K562 (cell line): ENCODE results near the gene PRCD. TPM values are rescaled to one million over a fixed set of nuclear protein-coding genes. Genes with fewer than 3 reads are reported as not detected.

Experiments
- ATAC-seq: fragments of 200-7000 bp; cut with Tn5 transposase; 3 replicates; pipeline ENCODE4 v1.9.1; 2020; ENCODE audit warnings: moderate library complexity
- BruUV-seq: library from RNA; stranded (reverse); fragments of 400-500 nt; replicated peaks from 2 replicates; lab custom pipeline; 2021; lab: Mats Ljungman, UMichigan
- CTCF ChIA-PET: fragments of 300-600 bp; formaldehyde crosslinking; extraction: SDS; loops from one replicate; lab custom pipeline; 2021; ENCODE audit warnings: low intra/inter-chr PET ratio; lab: Yijun Ruan, JAX
- POLR2A ChIA-PET: fragments of 300-600, 350-650 bp; sonication (Branson Sonifier 250); formaldehyde crosslinking; extraction: SDS; loops from one replicate; lab custom pipeline; 2021; ENCODE audit warnings: antibody characterized with exemption, inconsistent platforms; lab: Yijun Ruan, JAX
- DNase-seq, 4 experiments: peaks; one replicate each; pipeline versions ENCODE4 v3.0.0 to v3.0.0-alpha.2; 2011 to 2018; ENCODE audit warnings: low spot score in 3 of 4, mixed read lengths in 3 of 4; ENCODE audit errors: extremely low read depth in 1 of 4
- FAIRE-seq: peaks from 2 replicates; lab custom pipeline; 2011; peaks lifted over from hg19 to GRCh38; lab: Jason Lieb, UNC
- H2AFZ ChIP-seq: 2 replicates; pipeline ENCODE4 v1.6.0; 2011; ENCODE audit warnings: low read depth, low read length, control low read depth, inconsistent platforms
- H3K27ac ChIP-seq: fragments of 200-600 bp; 3 replicates; pipeline ENCODE4 v1.8.0; 2011; ENCODE audit warnings: low read depth, mild to moderate bottlenecking, control low read depth, inconsistent platforms, low read length, moderate library complexity, mixed read lengths; ENCODE audit errors: extremely low read depth
- H3K27me3 ChIP-seq, 2 experiments: fragments of 300-600 bp in 1 of 2; 2 replicates in 1 of 2; 3 replicates in 1 of 2; pipeline versions ENCODE4 v1.6.0 to v1.8.0; 2011; ENCODE audit warnings: inconsistent platforms in 2 of 2, low read length in 2 of 2, mild to moderate bottlenecking in 1 of 2, mixed read lengths in 1 of 2, moderate library complexity in 1 of 2; ENCODE audit not compliant: control insufficient read depth in 2 of 2, insufficient read depth in 2 of 2
- H3K36me3 ChIP-seq: fragments of 300-600 bp; 3 replicates; pipeline ENCODE4 v1.8.0; 2011; ENCODE audit warnings: mild to moderate bottlenecking, low read length, inconsistent platforms; ENCODE audit not compliant: control insufficient read depth, insufficient read depth
- H3K4me1 ChIP-seq, 2 experiments: fragments of 200-600 bp in 1 of 2; replicated peaks in 1 of 2; 2 replicates in 1 of 2; 3 replicates in 1 of 2; pipeline versions ENCODE4 v1.5.1 to v1.8.0; 2011; ENCODE audit warnings: inconsistent platforms in 2 of 2, low read length in 2 of 2, mild to moderate bottlenecking in 1 of 2, mixed read lengths in 1 of 2, moderate library complexity in 1 of 2; ENCODE audit not compliant: control insufficient read depth in 2 of 2, insufficient read depth in 2 of 2
- H3K4me2 ChIP-seq: 2 replicates; pipeline ENCODE4 v1.6.1; 2011; ENCODE audit warnings: low read length, control low read depth, inconsistent platforms, mixed read lengths; ENCODE audit not compliant: insufficient read depth
- H3K4me3 ChIP-seq: fragments of 200-600 bp; sonication (generic), shearing (Covaris generic); 2 replicates; pipeline ENCODE4 v1.5.1; 2016; ENCODE audit warnings: control low read depth, inconsistent platforms
- H3K79me2 ChIP-seq: fragments of 200-600 bp; 3 replicates; pipeline ENCODE4 v1.8.0; 2011; ENCODE audit warnings: low read length, inconsistent platforms; ENCODE audit not compliant: control insufficient read depth, insufficient read depth
- H3K9ac ChIP-seq, 2 experiments: 2 replicates each; pipeline versions ENCODE4 v1.6.0 to v1.6.1; 2011; ENCODE audit warnings: low read depth in 2 of 2, low read length in 2 of 2, control low read depth in 1 of 2, inconsistent platforms in 1 of 2, mild to moderate bottlenecking in 1 of 2, mixed read lengths in 1 of 2; ENCODE audit not compliant: insufficient read depth in 1 of 2
- H3K9me1 ChIP-seq: one replicate; pipeline ENCODE4 v1.6.0; 2011; ENCODE audit warnings: inconsistent platforms, mild to moderate bottlenecking, low read length, moderate library complexity; ENCODE audit not compliant: control insufficient read depth, insufficient read depth
- H3K9me3 ChIP-seq: replicated peaks from 2 replicates; pipeline ENCODE4 v1.5.1; 2011; ENCODE audit warnings: low read depth, low read length, inconsistent platforms; ENCODE audit not compliant: control insufficient read depth, insufficient read depth
- H4K20me1 ChIP-seq: replicated peaks from 2 replicates; pipeline ENCODE4 v1.6.1; 2011; ENCODE audit warnings: low read length, inconsistent platforms, mixed read lengths; ENCODE audit not compliant: control insufficient read depth, insufficient read depth
- ARNT ChIP-seq, 2 experiments: fragments of 450-650 bp; IDR thresholded peaks; 2 replicates each; pipeline ENCODE4 v1.6.1; 2016; ENCODE audit warnings: mild to moderate bottlenecking in 1 of 2
- BCOR ChIP-seq: fragments of 450-650 bp; IDR thresholded peaks from 2 replicates; pipeline ENCODE4 v1.6.1; 2016
- CTCFL ChIP-seq: IDR thresholded peaks from 2 replicates; pipeline ENCODE4 v1.6.1; 2011; ENCODE audit warnings: borderline replicate concordance, low read depth, mild to moderate bottlenecking, moderate library complexity, low read length; ENCODE audit not compliant: insufficient read depth, poor library complexity, severe bottlenecking
- EGR1 ChIP-seq: fragments of 450-650 bp; conservative IDR thresholded peaks from 2 replicates; pipeline ENCODE4 v1.6.1; 2017; ENCODE audit warnings: mild to moderate bottlenecking
- EP300 ChIP-seq: IDR thresholded peaks from 2 replicates; pipeline ENCODE4 v1.6.1; 2012; ENCODE audit warnings: low read length, improper control_type of control experiment
- EP400 ChIP-seq: fragments of 450-650 bp; IDR thresholded peaks from 2 replicates; pipeline ENCODE4 v1.6.1; 2017; ENCODE audit warnings: antibody characterized with exemption, mild to moderate bottlenecking, moderate library complexity
- GTF2E2 ChIP-seq: fragments of 200-800 bp; sonication (Bioruptor generic); IDR thresholded peaks from 2 replicates; pipeline ENCODE4 v1.6.1; 2016; ENCODE audit warnings: missing genetic modification characterization, missing compliant biosample characterization
- HDAC1 ChIP-seq, 2 experiments: fragments of 450-650 bp; IDR thresholded peaks; 2 replicates each; pipeline ENCODE4 v1.6.1; 2016 to 2017; ENCODE audit warnings: inconsistent platforms in 1 of 2, mild to moderate bottlenecking in 1 of 2, moderate library complexity in 1 of 2
- ILF3 ChIP-seq: fragments of 450-650 bp; IDR thresholded peaks from 2 replicates; pipeline ENCODE4 v1.6.1; 2018; ENCODE audit warnings: antibody characterized with exemption, mild to moderate bottlenecking, moderate library complexity, borderline replicate concordance
- MYNN ChIP-seq, 2 experiments: sonication (generic); formaldehyde crosslinking in 1 of 2; IDR thresholded peaks; 2 replicates each; pipeline versions ENCODE4 v1.5.0 to v1.6.1; 2016 to 2020; ENCODE audit warnings: antibody characterized with exemption in 1 of 2, missing genetic modification reagents in 1 of 2
- NFYB ChIP-seq: IDR thresholded peaks from 2 replicates; pipeline ENCODE4 v1.6.1; 2011; ENCODE audit warnings: mild to moderate bottlenecking, moderate library complexity; ENCODE audit not compliant: insufficient read length; ENCODE audit errors: extremely low read depth
- POLR2A ChIP-seq: fragments of 450-650 bp; conservative IDR thresholded peaks from 2 replicates; pipeline ENCODE4 v1.6.1; 2016
- POLR2AphosphoS5 ChIP-seq: IDR thresholded peaks from 2 replicates; pipeline ENCODE4 v1.6.1; 2011; ENCODE audit warnings: mild to moderate bottlenecking, low read depth, low read length, moderate library complexity; ENCODE audit not compliant: control insufficient read depth, insufficient read depth
- SIRT6 ChIP-seq: IDR thresholded peaks from one replicate; pipeline ENCODE4 v1.6.1; 2012; ENCODE audit warnings: low read depth, mild to moderate bottlenecking, control low read depth, inconsistent platforms, low read length, moderate library complexity
- USF2 ChIP-seq: sonication (generic); formaldehyde crosslinking; IDR thresholded peaks from 2 replicates; pipeline ENCODE4 v1.5.0; 2020; ENCODE audit warnings: missing genetic modification reagents
- ZNF740 ChIP-seq, 3 experiments: fragments of 200-800 bp in 1 of 3; sonication (Bioruptor generic) in 1 of 3; sonication (generic) in 1 of 3; formaldehyde crosslinking in 1 of 3; IDR thresholded peaks; 2 replicates each; pipeline versions ENCODE4 v1.6.1 to v1.8.0; 2016 to 2022; ENCODE audit warnings: mild to moderate bottlenecking in 2 of 3, missing compliant biosample characterization in 2 of 3, missing genetic modification characterization in 2 of 3, missing genetic modification reagents in 1 of 3
- WGBS: fragments of 100-300 bp; shearing (Covaris generic); methylation state at CpG from one replicate; pipeline ENCODE4 v1.1.6; 2016; ENCODE audit warnings: low coverage, mixed read lengths; ENCODE audit not compliant: insufficient coverage; ENCODE audit errors: missing lambda C conversion rate; 5-methylcytosine and 5-hydroxymethylcytosine counted together
- in situ Hi-C: fragments of 300-500 bp; cut with MboI; formaldehyde crosslinking; loops from 4 replicates; pipeline ENCODE4 v1.15.0; 2018; ENCODE audit warnings: inconsistent platforms, mixed read lengths
- intact Hi-C: fragments of 100-400 bp; cut with micrococcal nuclease; formaldehyde crosslinking; loops from 2 replicates; pipeline ENCODE4 v1.14.2; 2022
- polyA plus RNA-seq, 8 experiments: library from polyadenylated mRNA; depleted of rRNA in 4 of 8; stranded (reverse) in 5 of 8; unstranded in 3 of 8; fragments of >200 nt; fragmentation: Nextera tagmentation in 2 of 8; fragmentation: Illumina TruSeq in 1 of 8; extraction: Ambion mirVana in 2 of 8; extraction: Trizol in 1 of 8; gene quantifications; 2 replicates each; pipeline versions ENCODE4 v1.2.1 to v1.2.3, GENCODE V29; 2011 to 2014; ENCODE audit warnings: inconsistent platforms in 1 of 8, missing spikeins in 1 of 8
- total RNA-seq, 7 experiments: library from RNA; depleted of rRNA in 6 of 7; stranded (reverse); fragments of >200 nt in 6 of 7; fragmentation: Illumina TruSeq in 2 of 7; extraction: Trizol in 2 of 7; gene quantifications; 2 replicates each; pipeline versions ENCODE4 v1.2.1 to v1.2.3, GENCODE V29; 2011 to 2021; ENCODE audit warnings: low replicate concordance in 1 of 7

Gene PRCD
- total and polyA plus RNA-seq, 9 of the 15 experiments (the other 6 are each of a cell fraction or from before 2014, with no cell fraction given): 0.20 to 0.25 (median 0.21) TPM; not detected in 6

GRCh38 chr17:76528156-76528527 is 11.7 kb upstream of the PRCD start (continued):
- TF ChIP-seq USF2: no peak

GRCh38 chr17:76528528-76529223 is 11.2 kb upstream of the PRCD start:
- no peaks in the 10 kb centered on the region for H3K9me3 ChIP-seq
- intact Hi-C loops: loop anchor here (1.0 kb wide), 1 partner anchor 19 kb away; no protein-coding TSS in a partner anchor
- POLR2A ChIA-PET: interaction anchor here (0.6 to 2.4 kb wide), 8 partner anchors 12 to 180 kb away, joined by 3 to 18 read pairs (median 3); partner anchors contain the start of gene PRCD
- H3K4me3 ChIP-seq: no peak overlapping the region
- H3K9ac ChIP-seq: peak overlapping the region; percentile 81 to 92
- no peaks in the 10 kb centered on the region for H3K27me3 ChIP-seq
- peak overlapping the region; percentile 89 for H3K27ac ChIP-seq
- no peaks in the 10 kb centered on the region for H3K79me2 ChIP-seq
- H2AFZ ChIP-seq: peak overlapping the region; percentile 97
- ATAC-seq (peak; percentile 87), DNase-seq (peak; percentile 88 to 90 (median 90)), FAIRE-seq (peak; percentile 85)
- H4K20me1 ChIP-seq: no peaks in the 10 kb centered on the region
- TSS peak; percentile 92 for BruUV-seq
- H3K4me2 ChIP-seq: peak overlapping the region; percentile 71
- 31% methylated on average over 27 of the region's 31 CpGs for WGBS
- no peaks in the 10 kb centered on the region for H3K9me1 ChIP-seq
- no peaks in the 10 kb centered on the region; the same call in 2 of the 3 replicates for H3K36me3 ChIP-seq
- H3K4me1 ChIP-seq: peaks cover 30 to 51% of the 10 kb centered on the region in 2 experiments
- in situ Hi-C loops: no loop called here
- CTCF ChIA-PET: no interaction called here
- TF ChIP-seq EP300: peak; percentile 34; the same call in 1 of the 2 replicates
- TF ChIP-seq HDAC1 (IDR thresholded peaks at IDR 0.05): no peak
- TF ChIP-seq ILF3: no peak
- TF ChIP-seq MYNN (IDR thresholded peaks at IDR 0.05): peak; percentile 42; the same call in 1 of the 2 replicates
- no peak for TF ChIP-seq MYNN (CRISPR knock-in tag; IDR thresholded peaks at IDR 0.05)
- TF ChIP-seq ZNF740 (CRISPR knock-in tag; IDR thresholded peaks at IDR 0.05): peak; percentile 98
- peak in 1 of 2 experiments; percentile 98; a peak in 2 of 4 replicates for TF ChIP-seq ZNF740 (tag; IDR thresholded peaks at IDR 0.05)
- no peak for TF ChIP-seq NFYB
- TF ChIP-seq EGR1: peak; percentile 98
- TF ChIP-seq ARNT (IDR thresholded peaks at IDR 0.05): 0 out of 4 replicates have a peak, but pooled peaks of 1 of the 2 experiments have one; percentile 21
- peak; percentile 13; the same call in 1 of the 2 replicates for TF ChIP-seq BCOR
- peak; percentile 33 for TF ChIP-seq EP400
- 0 out of 2 replicates have a peak, but pooled peaks have one; percentile 10 for TF ChIP-seq POLR2AphosphoS5
- peak; percentile 54 for TF ChIP-seq POLR2A
- TF ChIP-seq CTCFL: peak; percentile 52
- TF ChIP-seq GTF2E2: 0 out of 2 replicates have a peak, but pooled peaks have one; percentile 49
- TF ChIP-seq SIRT6: no peak
